Spinal cord (tissue), 10 donors: ENCODE measurements around the gene ANKRD30A. TPM values are rescaled to one million over a fixed set of nuclear protein-coding genes. Genes with fewer than 3 reads are reported as not detected.
"Not testable (repeated sequence)": the region's sequence is repeated elsewhere in the genome, so short reads cannot be mapped to it uniquely, and the experiment has no call there.

Experiments used
- DNase-seq, 6 donors: peaks; one replicate each; pipeline versions ENCODE4 v3.0.0 to v3.0.0-alpha.2; 2013 to 2015; ENCODE audit warnings: low spot score in 6 of 6, low read depth in 4 of 6
- H3K27ac ChIP-seq: one replicate; pipeline ENCODE4 v1.5.1; 2013; ENCODE audit warnings: low read depth, low read length, control low read depth
- H3K27me3 ChIP-seq: one replicate; pipeline ENCODE4 v1.6.1; 2013; ENCODE audit warnings: low read length; ENCODE audit not compliant: control insufficient read depth, insufficient read depth
- H3K36me3 ChIP-seq: one replicate; pipeline ENCODE4 v1.6.1; 2013; ENCODE audit warnings: low read length; ENCODE audit not compliant: control insufficient read depth, insufficient read depth
- H3K4me1 ChIP-seq: one replicate; pipeline ENCODE4 v1.6.1; 2013; ENCODE audit warnings: low read length; ENCODE audit not compliant: control insufficient read depth, insufficient read depth
- H3K4me3 ChIP-seq: one replicate; pipeline ENCODE4 v1.5.1; 2013; ENCODE audit warnings: low read depth, low read length, control low read depth
- H3K9me3 ChIP-seq: one replicate; pipeline ENCODE4 v1.6.1; 2013; ENCODE audit warnings: low read length; ENCODE audit not compliant: control insufficient read depth, insufficient read depth
- WGBS: methylation state at CpG from one replicate; pipeline ENCODE4 v1.1.5; 2013; ENCODE audit warnings: missing lambda C conversion rate; ENCODE audit not compliant: insufficient coverage; 5-methylcytosine and 5-hydroxymethylcytosine counted together
- polyA plus RNA-seq, 2 donors: library from polyadenylated mRNA; unstranded; fragments of 120-200 nt; gene quantifications; one replicate each; pipeline ENCODE4 v1.2.1, GENCODE V29; 2013; ENCODE audit not compliant: insufficient read length in 2 of 2
- total RNA-seq, 2 donors: library from RNA; depleted of rRNA in 1 of 2; stranded (reverse); fragments of 120-200 nt in 1 of 2; fragments of >200 nt in 1 of 2; gene quantifications; one replicate each; pipeline versions ENCODE4 v1.2.3 to v1.2.4, GENCODE V29; 2013 to 2014
- donor health status: healthy.

ANKRD30A gene
- total and polyA plus RNA-seq, 4 donors = not detected

GRCh38 chr10:37162430-37162829 lies 37.0 kb downstream of the ANKRD30A start:
- not testable (repeated sequence) for H3K9me3 ChIP-seq, DNase-seq, H3K4me3 ChIP-seq, H3K27ac ChIP-seq, H3K27me3 ChIP-seq, H3K4me1 ChIP-seq, H3K36me3 ChIP-seq
- WGBS = no CpG with 5 or more reads among the region's 4 CpGs

DNA sequence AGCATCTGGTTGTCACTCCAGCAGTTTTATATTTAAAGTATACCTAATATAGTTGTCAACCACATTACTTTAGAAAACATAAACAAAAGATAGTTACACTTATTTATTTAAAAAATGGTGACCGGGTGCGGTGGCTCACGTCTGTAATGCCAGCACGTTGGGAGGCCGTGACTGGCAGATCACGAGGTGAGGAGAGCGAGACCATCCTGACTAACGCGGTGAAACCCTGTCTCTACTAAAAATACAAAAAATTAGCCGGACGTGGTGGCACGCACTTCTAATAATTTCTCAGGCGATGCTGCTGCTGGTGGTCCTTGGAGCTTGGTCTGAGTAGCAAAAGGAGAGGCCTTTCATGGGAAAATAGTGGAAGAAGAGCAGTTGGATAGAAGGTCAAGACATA lies 46.5 kb downstream of the ANKRD30A start:
- not testable (repeated sequence) for H3K4me3 ChIP-seq, H3K27me3 ChIP-seq, H3K9me3 ChIP-seq, H3K36me3 ChIP-seq, H3K27ac ChIP-seq, H3K4me1 ChIP-seq, DNase-seq
- no CpG with 5 or more reads among the region's 13 CpGs for WGBS

GRCh38 chr10:37178296-37178695 lies 52.9 kb downstream of the ANKRD30A start:
- H3K36me3 ChIP-seq, H3K27ac ChIP-seq, H3K4me3 ChIP-seq, H3K9me3 ChIP-seq, DNase-seq, H3K4me1 ChIP-seq, H3K27me3 ChIP-seq: not testable (repeated sequence)
- 57% methylated on average over 1 of the region's 4 CpGs for WGBS

GRCh38 chr10:37182719-37183118 lies 57.3 kb downstream of the ANKRD30A start:
- not testable (repeated sequence) for H3K4me3 ChIP-seq, H3K4me1 ChIP-seq, H3K27me3 ChIP-seq, H3K27ac ChIP-seq, H3K36me3 ChIP-seq, H3K9me3 ChIP-seq, DNase-seq
- no CpG with 5 or more reads among the region's 11 CpGs for WGBS

- DNase-seq = no peak
- H3K4me1 ChIP-seq = no peaks in the 10 kb centered on the region
- H3K36me3 ChIP-seq = no peaks in the 10 kb centered on the region
- no peak overlapping the region for H3K27ac ChIP-seq
- H3K27me3 ChIP-seq = no peaks in the 10 kb centered on the region
- no peaks in the 10 kb centered on the region for H3K9me3 ChIP-seq
- H3K4me3 ChIP-seq = no peak overlapping the region
- WGBS = 92% methylated on average over 1 of the region's 3 CpGs
Observed at GRCh38 chr10:37206132-37206531, 80.7 kb downstream of the ANKRD30A start.

- Histone ChIP-seq H3K36me3 (no peaks in the 10 kb centered on the region), H3K27ac (no peak overlapping the region), H3K27me3 (no peaks in the 10 kb centered on the region), H3K9me3 (no peaks in the 10 kb centered on the region), H3K4me3 (no peak overlapping the region), H3K4me1 (no peaks in the 10 kb centered on the region)
- DNase-seq = no peak
- 50% methylated on average over 1 of the region's 1 CpG for WGBS
Observed at GRCh38 chr10:37220866-37221265, 95.5 kb downstream of the ANKRD30A start.

GRCh38 chr10:37222046-37222445 lies 96.6 kb downstream of the ANKRD30A start:
- Histone ChIP-seq H3K27me3 (no peaks in the 10 kb centered on the region), H3K4me1 (no peaks in the 10 kb centered on the region), H3K4me3 (no peak overlapping the region), H3K36me3 (no peaks in the 10 kb centered on the region), H3K27ac (no peak overlapping the region), H3K9me3 (no peaks in the 10 kb centered on the region)
- WGBS = no CpG with 5 or more reads among the region's 2 CpGs
- DNase-seq = no peak

- Histone ChIP-seq H3K9me3 (no peaks in the 10 kb centered on the region), H3K27ac (no peak overlapping the region), H3K4me1 (no peaks in the 10 kb centered on the region), H3K4me3 (no peak overlapping the region), H3K36me3 (no peaks in the 10 kb centered on the region), H3K27me3 (no peaks in the 10 kb centered on the region)
- no peak for DNase-seq
- WGBS = no CpG with 5 or more reads among the region's 2 CpGs
Observed at GRCh38 chr10:37225163-37225562, 99.8 kb downstream of the ANKRD30A start.

DNA sequence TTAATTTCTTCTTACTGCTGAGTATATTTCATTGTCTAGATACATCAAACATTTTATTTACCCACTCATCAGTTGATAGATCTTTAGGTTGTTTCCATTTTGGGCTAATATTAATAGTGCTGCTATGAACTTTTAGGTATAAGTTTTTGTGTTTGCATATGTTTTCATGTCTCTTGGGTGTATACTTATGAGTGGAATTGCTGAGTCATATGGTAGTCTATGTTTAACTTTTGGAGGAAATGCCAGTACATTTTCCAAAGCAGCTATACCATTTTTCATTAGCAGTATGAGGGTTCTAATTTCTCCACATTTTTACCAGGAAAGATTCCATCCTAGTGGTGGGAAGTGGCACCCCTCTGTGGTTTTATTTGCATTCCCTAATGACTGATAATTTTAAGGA lies 101.1 kb downstream of the ANKRD30A start:
- Histone ChIP-seq H3K27me3 (no peaks in the 10 kb centered on the region), H3K27ac (no peak overlapping the region), H3K9me3 (peaks cover 4% of the 10 kb centered on the region), H3K4me3 (no peak overlapping the region), H3K4me1 (no peaks in the 10 kb centered on the region), H3K36me3 (no peaks in the 10 kb centered on the region)
- DNase-seq = no peak

- no peak for DNase-seq
- Histone ChIP-seq H3K27ac (no peak overlapping the region), H3K4me3 (no peak overlapping the region), H3K27me3 (no peaks in the 10 kb centered on the region), H3K9me3 (peaks cover 7% of the 10 kb centered on the region), H3K36me3 (no peaks in the 10 kb centered on the region), H3K4me1 (no peaks in the 10 kb centered on the region)
- no CpG with 5 or more reads among the region's 3 CpGs for WGBS
Observed at GRCh38 chr10:37234692-37235091, 109.3 kb downstream of the ANKRD30A start.
